OCI-LY1 (cell line): Measurements from ENCODE around the gene MRLN.

Experiments
- EZH2 ChIP-seq: fragments of 200-600 bp; sonication (generic), shearing (Covaris generic); IDR thresholded peaks from 2 replicates; pipeline ENCODE4 v1.8.0; 2017; ENCODE audit warnings: borderline replicate concordance, mixed run types, mild to moderate bottlenecking, antibody characterized with exemption, low read length, moderate library complexity, mixed read lengths
- TF ChIP-seq, protein P1 (sequence below): fragments of 200-600 bp; sonication (generic), shearing (Covaris generic); IDR thresholded peaks from 2 replicates; pipeline ENCODE4 v1.5.1; 2017; ENCODE audit warnings: mild to moderate bottlenecking, antibody characterized with exemption, low read length, moderate library complexity, mixed read lengths

DNA sequence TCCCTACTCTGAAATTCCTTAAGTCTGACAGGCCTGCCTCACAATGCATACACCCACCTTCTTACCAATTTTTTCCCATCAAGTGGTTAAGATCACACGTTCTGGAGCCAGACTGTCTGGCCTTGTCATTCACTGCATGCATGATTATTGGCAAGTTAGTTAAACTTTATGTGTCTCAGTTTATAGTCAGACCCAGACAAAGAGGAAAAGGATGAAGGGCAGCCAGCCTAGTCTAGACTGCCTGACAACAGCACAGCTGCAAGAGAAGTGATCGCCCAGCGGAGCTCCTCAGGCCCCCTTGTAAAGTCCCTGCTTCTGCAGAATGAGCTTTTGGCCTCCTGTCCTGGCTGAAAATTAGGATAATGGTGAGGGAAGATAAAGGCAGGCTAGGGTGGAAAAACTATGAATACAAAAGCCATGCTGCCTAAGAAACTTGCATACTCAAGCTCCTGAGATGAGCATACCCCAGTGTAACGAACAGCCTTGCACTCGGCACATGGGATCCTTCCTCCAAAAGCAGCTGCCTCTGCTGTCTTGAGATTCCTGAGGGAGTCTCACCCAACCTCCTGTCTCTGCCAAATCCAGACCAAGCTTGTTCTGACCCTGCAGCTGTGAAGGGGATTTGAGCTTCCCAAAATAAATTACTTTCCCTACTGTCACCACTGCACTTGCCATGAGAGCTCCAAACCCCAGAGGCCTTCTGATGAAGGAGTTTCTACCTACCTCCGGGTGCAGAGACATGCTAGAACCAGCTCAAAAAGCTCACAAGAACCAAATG is 26.7 kb upstream of the MRLN start:
- TF ChIP-seq, protein P1, sequence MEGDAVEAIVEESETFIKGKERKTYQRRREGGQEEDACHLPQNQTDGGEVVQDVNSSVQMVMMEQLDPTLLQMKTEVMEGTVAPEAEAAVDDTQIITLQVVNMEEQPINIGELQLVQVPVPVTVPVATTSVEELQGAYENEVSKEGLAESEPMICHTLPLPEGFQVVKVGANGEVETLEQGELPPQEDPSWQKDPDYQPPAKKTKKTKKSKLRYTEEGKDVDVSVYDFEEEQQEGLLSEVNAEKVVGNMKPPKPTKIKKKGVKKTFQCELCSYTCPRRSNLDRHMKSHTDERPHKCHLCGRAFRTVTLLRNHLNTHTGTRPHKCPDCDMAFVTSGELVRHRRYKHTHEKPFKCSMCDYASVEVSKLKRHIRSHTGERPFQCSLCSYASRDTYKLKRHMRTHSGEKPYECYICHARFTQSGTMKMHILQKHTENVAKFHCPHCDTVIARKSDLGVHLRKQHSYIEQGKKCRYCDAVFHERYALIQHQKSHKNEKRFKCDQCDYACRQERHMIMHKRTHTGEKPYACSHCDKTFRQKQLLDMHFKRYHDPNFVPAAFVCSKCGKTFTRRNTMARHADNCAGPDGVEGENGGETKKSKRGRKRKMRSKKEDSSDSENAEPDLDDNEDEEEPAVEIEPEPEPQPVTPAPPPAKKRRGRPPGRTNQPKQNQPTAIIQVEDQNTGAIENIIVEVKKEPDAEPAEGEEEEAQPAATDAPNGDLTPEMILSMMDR, result no peak
- TF ChIP-seq EZH2, result no peak
